DOHH2 (cell line): ENCODE measurements around the gene NRXN3.

Experiments used
- EZH2phosphoT487 ChIP-seq: fragments of 200-600 bp; sonication (generic); IDR thresholded peaks from 2 replicates; pipeline ENCODE4 v1.6.1; 2017; ENCODE audit warnings: borderline replicate concordance, mild to moderate bottlenecking, antibody characterized with exemption, low read length, moderate library complexity, mixed read lengths
- TF ChIP-seq, protein P1 (sequence below): fragments of 200-600 bp; sonication (generic); IDR thresholded peaks from one replicate; pipeline ENCODE4 v1.5.1; 2014; ENCODE audit warnings: antibody characterized with exemption, mild to moderate bottlenecking, low read depth, low read length; ENCODE audit not compliant: poor library complexity, severe bottlenecking

GRCh38 chr14:78308079-78308478 is 137.9 kb downstream of the NRXN3 start:
- TF ChIP-seq, protein P1, sequence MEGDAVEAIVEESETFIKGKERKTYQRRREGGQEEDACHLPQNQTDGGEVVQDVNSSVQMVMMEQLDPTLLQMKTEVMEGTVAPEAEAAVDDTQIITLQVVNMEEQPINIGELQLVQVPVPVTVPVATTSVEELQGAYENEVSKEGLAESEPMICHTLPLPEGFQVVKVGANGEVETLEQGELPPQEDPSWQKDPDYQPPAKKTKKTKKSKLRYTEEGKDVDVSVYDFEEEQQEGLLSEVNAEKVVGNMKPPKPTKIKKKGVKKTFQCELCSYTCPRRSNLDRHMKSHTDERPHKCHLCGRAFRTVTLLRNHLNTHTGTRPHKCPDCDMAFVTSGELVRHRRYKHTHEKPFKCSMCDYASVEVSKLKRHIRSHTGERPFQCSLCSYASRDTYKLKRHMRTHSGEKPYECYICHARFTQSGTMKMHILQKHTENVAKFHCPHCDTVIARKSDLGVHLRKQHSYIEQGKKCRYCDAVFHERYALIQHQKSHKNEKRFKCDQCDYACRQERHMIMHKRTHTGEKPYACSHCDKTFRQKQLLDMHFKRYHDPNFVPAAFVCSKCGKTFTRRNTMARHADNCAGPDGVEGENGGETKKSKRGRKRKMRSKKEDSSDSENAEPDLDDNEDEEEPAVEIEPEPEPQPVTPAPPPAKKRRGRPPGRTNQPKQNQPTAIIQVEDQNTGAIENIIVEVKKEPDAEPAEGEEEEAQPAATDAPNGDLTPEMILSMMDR, result no peak
- TF ChIP-seq EZH2phosphoT487, result no peak
